Measurements from ENCODE around the gene DNAJB14.

Gene DNAJB14

DNA sequence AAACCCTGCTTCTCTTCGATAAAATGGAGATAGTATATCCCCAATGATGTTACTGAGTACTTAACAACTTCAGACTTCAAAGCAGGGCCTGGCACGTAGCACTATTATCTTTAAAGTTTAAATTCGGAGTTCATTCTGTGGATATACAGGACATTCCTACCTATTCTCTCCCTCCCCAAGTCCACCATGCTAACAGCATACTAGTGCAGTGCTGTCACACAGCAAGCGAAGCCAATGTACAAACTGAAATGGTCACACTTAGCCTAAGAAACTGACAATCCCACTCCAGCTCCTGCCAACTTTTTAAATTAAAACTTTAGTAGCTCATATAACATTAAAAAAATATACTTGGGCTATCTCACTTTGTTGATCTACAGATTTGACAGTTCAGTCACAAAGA lies 1.2 kb upstream of the DNAJB14 start:
- TF ChIP-seq CTCF (IDR thresholded peaks at IDR 0.05; ENCODE audit: insufficient read depth, low read length), result no peak
- no peak for DNase-seq (ENCODE audit: low read depth in 1 of 2, low spot score in 1 of 2)
- Histone ChIP-seq H3K27ac (replicated peaks) (peak overlapping the region; percentile 76), H3K27me3 (ENCODE audit: insufficient read depth, poor library complexity, severe bottlenecking) (no peaks in the 10 kb centered on the region), H3K4me3 (replicated peaks; ENCODE audit: insufficient read depth, low read length) (peak overlapping the region; percentile 90)

GRCh38 chr4:99947190-99947578 lies 766 bp upstream of the DNAJB14 start:
- no peak for TF ChIP-seq GABPA (IDR thresholded peaks at IDR 0.05; ENCODE audit: low read depth)
- TF ChIP-seq POLR2AphosphoS5 (IDR thresholded peaks at IDR 0.05; ENCODE audit: low read depth), result peak; percentile 51; the same call in 1 of the 2 replicates
- Histone ChIP-seq H3K27ac (replicated peaks) (peak overlapping the region; percentile 76), H3K27me3 (ENCODE audit: insufficient read depth, poor library complexity, severe bottlenecking) (no peaks in the 10 kb centered on the region), H3K4me3 (replicated peaks; ENCODE audit: insufficient read depth, low read length) (peak overlapping the region; percentile 90)
- DNase-seq (ENCODE audit: low read depth in 1 of 2, low spot score in 1 of 2), result peak in 1 of 2 experiments; percentile 67

DNA sequence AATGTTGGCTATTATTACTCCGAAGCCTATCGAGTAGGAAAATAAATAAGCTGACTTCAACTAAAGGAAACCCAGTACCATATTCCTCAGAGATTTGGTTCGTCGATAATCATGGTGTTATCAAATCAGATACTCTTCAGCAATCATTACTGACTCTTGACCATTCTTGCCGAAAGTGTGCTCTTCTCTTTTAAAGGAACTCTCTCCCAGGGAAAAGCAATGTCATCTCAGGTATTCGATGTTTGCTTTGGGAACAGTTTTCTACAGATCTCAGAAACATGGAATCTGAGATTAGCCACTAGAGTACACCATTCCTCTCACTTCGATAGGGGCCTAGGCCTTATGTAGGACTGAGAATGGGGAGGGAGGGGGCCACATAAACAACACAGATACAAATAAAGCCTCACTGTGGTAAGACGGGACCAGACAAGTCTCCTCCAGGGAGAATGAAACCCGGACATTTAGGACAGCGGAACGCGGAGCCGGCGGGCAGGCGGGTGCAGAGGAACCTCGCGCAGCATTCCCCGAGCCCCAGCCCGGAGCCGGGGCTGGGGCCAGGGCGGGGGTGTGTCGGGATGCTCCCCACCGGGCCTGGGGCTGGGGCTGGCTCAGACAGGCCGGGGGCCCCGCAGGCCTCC lies 581 bp downstream of the DNAJB14 start:
- Histone ChIP-seq H3K4me3 (replicated peaks; ENCODE audit: insufficient read depth, low read length) (peak overlapping the region; percentile 90), H3K27ac (replicated peaks) (peak overlapping the region; percentile 76), H3K27me3 (ENCODE audit: insufficient read depth, poor library complexity, severe bottlenecking) (no peaks in the 10 kb centered on the region)
- TF ChIP-seq GABPA (IDR thresholded peaks at IDR 0.05; ENCODE audit: low read depth), result peak; percentile 49; the same call in 1 of the 2 replicates
- no peak for TF ChIP-seq SPI1 (IDR thresholded peaks at IDR 0.05; ENCODE audit: borderline replicate concordance, low read depth)
- peak in 1 of 2 experiments; percentile 47 for DNase-seq (ENCODE audit: low read depth in 1 of 2, low spot score in 1 of 2)

GRCh38 chr4:99943904-99944437 lies 2.4 kb downstream of the DNAJB14 start:
- TF ChIP-seq CTCF (IDR thresholded peaks at IDR 0.05; ENCODE audit: insufficient read depth, low read length) (no peak), POLR2AphosphoS5 (IDR thresholded peaks at IDR 0.05; ENCODE audit: low read depth) (no peak), REST (IDR thresholded peaks at IDR 0.05; ENCODE audit: insufficient replicate concordance, low read depth) (no peak), GABPA (IDR thresholded peaks at IDR 0.05; ENCODE audit: low read depth) (no peak), SPI1 (IDR thresholded peaks at IDR 0.05; ENCODE audit: borderline replicate concordance, low read depth) (no peak)
- no peak for DNase-seq (ENCODE audit: low read depth in 1 of 2, low spot score in 1 of 2)
- H3K27me3 ChIP-seq (ENCODE audit: insufficient read depth, poor library complexity, severe bottlenecking), result no peaks in the 10 kb centered on the region
- no peak overlapping the region for H3K27ac ChIP-seq (replicated peaks)
- H3K4me3 ChIP-seq (replicated peaks; ENCODE audit: insufficient read depth, low read length), result no peak overlapping the region

DNA sequence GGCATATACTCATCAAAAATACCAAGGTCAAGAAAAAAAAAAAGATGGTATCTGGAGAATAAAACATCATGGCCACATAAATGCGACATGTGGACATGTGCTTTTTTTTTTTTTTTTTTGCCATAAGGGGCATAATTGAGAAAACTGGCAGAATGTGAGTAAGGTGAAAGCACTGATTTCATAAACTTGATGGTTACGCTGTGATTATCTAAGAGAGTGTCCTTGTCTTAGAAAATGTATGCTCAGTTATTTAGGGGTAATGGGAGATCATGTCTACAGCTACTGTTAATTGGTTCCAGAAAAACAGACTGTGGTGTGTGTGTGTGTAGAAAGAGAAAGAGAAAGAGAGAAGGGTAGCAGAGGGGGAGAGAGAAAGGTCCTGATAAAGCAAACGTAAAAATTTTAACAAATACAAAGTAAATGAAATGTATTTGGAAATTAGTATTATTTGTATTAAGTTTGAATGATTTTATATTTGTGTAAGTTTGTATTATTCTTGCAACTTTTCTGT lies 8.1 kb downstream of the DNAJB14 start:
- H3K4me3 ChIP-seq (replicated peaks; ENCODE audit: insufficient read depth, low read length), result no peak overlapping the region
- no peak overlapping the region for H3K27ac ChIP-seq (replicated peaks)
- H3K27me3 ChIP-seq (ENCODE audit: insufficient read depth, poor library complexity, severe bottlenecking), result no peaks in the 10 kb centered on the region
- TF ChIP-seq CTCF (IDR thresholded peaks at IDR 0.05; ENCODE audit: insufficient read depth, low read length) (no peak), GABPA (IDR thresholded peaks at IDR 0.05; ENCODE audit: low read depth) (no peak), SPI1 (IDR thresholded peaks at IDR 0.05; ENCODE audit: borderline replicate concordance, low read depth) (no peak), REST (IDR thresholded peaks at IDR 0.05; ENCODE audit: insufficient replicate concordance, low read depth) (no peak), POLR2AphosphoS5 (IDR thresholded peaks at IDR 0.05; ENCODE audit: low read depth) (no peak)
- DNase-seq (ENCODE audit: low read depth in 1 of 2, low spot score in 1 of 2), result no peak
